Stimulated activated CD8-positive, alpha-beta memory T cell treated with anti-CD3 and anti-CD28 coated beads, Interleukin-4, amount 100 ng/mL, for 24 hours (primary cell): Measurements from ENCODE around the gene MACROD2.

Experiments used
- DNase-seq: peaks from one replicate; pipeline ENCODE4 v3.0.0-alpha.2; 2020; ENCODE audit warnings: low read depth

The MACROD2 gene

DNA sequence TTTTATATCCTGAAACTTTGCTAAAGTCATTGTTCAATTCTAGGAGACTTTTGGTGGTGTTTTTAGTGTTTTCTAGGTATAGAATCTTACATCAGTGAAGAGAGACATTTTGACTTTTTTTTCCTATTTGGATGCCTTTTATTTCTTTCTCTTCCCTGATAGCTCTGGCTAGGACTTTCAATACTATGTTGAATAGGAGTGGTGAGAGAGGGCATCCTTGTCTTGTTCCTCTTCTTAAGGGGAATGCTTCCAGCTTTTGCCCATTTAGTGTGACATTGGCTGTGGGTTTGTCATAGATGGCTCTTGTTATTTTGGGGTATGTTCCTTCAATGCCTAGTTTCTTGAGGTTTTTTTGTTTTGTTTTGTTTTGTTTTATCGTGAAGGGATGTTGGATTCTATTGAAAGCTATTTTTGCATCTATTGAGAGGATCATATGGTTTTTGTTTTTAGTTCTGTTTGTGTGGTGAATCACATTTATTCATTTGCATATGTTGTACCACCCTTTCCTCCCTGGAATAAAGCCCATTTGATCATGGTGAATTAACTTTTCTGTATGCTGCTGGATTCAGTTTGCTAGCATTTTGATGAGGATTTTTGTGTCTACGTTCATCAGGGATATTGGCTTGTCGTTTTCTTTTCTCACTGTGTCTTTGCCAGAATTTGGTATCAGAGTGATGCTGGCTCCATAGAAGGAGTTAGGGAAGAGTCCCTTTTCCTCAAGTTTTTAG, 882.1 kb downstream of the MACROD2 start:
- no peak for DNase-seq

DNA sequence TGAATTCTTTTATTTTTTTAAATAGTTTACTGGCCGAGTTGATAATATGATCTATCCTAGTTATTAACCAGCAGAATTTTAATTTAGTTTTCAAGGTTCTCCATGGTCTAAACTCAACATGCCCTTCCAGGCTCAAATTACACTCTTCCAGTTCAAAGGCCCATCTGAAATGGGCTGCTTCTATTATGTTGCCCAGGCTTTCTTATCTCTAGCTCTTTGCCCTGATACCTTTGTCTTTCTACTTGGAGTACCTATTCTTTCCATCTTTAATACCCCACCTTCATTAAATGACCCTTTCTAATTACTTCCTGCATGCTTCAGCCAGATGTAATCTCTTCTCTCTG, 883.3 kb downstream of the MACROD2 start:
- DNase-seq = no peak

DNA sequence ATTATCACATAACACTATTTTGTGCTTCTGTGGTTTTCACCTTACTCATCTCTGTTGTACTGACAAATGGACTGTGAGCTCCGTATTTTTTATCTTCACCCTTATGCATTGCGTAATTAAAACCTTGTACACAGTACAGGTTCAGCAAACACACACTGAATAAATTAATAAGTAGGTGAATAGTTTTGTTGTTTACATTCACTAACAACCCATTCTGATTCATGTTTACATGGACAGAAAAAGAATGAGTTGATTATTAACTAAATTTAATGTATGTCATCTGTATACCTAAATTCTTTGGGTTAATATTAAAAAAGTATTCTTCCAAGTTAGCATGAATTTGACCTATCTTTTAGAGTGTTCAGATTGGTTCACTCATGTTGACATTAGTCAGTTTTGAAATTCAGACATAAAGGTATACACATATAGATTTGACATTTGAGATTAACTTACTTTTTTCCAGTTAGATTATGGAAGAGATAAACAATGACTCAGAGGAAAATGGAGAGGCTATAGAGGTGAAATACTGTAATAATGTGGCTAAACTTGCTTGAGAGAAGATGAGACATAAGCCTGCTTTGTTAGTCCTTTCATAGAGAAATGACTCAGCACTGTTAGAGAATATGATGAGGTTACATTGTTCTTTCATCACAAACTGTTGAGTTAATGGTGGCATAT, 883.8 kb downstream of the MACROD2 start:
- no peak for DNase-seq

DNA sequence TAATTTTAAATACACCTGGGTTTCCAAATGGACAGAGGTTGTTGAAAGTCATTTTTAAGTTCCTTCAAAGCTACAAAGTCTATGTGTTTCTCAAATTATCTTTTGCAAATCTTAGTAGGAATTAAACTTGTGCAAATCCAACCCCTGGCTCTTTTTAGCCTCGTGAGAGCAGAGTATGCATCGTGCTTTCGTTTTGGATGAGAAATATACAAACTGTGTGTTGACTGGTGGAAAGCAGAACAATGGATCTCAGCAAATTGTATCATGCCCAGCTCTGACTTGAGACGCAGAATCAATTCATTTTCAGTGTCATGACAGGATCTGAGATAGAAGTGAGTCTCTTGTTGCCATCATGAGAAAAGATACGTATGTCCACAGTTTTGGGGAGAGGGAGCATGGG, 884.5 kb downstream of the MACROD2 start:
- no peak for DNase-seq

DNA sequence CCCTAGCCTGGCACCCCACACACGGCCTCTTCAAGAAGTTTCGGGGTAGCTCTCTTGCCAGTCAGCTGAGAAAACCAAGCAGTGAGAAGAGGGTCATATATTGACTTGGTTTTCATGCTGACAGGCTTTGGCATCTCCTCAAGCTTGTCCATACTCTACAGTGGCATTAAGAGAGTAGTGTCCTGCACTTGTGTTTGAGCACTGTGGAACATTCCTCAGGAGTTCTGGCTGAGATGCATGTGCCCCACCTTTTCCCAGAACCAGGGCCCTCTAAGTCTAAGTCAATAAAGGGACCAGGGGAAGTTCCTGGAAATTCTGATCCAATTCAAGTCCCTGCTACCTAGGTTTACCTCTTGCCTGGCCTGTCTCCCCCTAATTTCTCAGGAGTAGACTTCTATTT, 886.2 kb downstream of the MACROD2 start:
- DNase-seq = no peak

DNA sequence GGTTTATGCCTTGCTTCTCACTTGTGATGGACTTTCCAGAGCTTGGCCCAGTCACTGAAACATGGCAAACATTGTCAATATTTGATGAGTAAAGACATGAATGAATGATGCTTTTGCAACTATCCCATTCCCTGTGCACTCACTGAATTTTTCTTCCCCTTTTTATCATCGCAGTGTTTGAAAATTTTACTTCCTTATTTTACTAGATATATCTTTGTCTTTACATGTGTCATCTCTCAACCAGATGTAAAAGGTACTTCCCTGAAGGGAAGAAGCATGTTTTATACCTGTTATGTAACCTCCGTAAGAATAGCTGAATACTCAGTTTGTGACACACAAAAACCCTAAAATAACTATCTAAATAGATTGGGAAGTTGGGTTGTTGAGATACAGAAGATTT, 886.8 kb downstream of the MACROD2 start:
- no peak for DNase-seq

DNA sequence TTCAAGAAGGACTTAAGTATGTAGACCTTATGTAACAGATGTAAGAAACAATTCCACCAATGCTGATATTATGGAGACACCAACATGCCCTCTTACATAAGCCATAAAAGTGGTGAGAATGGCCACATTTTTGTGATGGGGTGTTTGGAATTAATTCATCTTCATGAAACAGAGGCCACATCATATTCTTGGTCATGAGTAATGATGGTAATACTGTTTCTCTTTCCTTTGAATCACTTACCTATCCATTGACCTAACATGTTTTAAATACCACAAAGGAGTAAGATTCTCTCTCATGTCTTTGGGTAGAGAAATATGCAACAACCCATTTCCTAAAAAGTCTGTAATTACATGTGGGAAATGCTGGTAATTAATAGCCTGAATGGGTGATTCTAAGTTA, 887.5 kb downstream of the MACROD2 start:
- DNase-seq = no peak

DNA sequence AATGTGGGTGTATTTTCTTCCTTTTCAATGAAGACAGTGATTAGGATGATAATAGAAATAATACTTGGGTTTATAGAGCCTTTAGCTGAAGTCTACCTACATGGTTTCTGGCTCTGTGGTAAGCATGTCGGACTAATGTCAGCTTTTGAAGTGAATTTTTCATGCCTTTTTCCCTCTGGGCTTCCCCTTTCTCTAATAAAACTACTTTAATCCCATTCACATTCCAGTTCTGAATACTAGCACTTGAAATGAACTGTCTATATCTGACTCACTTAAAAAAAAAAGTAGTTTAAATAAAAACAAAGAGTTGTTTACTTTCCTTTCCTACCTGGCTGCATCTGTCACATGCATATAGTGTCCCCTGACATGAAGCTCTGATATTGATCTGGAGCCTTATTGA, 888.0 kb downstream of the MACROD2 start:
- DNase-seq = no peak

DNA sequence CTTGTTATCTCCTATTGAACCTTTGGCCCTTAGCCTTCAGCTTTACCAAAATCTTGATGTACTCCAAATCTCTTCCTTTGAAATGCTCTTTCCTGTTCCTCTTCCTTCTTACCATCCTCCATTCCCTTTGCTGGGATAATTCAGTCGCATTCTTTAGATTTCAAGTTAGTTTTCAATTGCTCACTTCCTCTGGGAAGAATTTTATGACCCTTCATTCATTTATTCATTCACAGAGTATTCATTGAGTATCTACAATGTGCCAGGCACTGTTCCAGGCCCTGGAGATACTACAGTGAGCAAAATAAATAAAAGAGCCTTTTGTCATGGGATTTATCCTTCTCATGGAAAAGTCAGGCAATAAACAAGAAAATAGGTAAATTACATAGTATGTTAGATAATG, 890.3 kb downstream of the MACROD2 start:
- no peak for DNase-seq

DNA sequence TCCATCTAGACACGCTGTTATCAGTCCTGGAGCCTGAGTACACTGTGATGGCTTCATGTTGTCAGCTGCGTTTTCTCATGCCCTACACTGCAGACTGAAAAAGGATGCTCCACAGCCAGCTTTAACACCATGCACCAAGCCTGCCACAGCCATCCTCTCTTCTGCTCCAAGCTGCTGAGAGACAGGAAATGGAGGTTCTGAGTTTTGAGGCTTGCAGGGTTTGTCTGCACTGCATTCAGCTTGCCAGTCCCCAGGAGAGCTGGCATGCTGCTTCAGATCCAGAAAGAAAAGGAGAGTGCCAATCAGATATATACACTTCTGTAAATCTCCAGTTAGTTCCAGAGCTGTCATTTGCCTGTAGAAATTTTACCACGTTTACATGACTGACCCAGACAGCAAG, 892.8 kb downstream of the MACROD2 start:
- DNase-seq = no peak

DNA sequence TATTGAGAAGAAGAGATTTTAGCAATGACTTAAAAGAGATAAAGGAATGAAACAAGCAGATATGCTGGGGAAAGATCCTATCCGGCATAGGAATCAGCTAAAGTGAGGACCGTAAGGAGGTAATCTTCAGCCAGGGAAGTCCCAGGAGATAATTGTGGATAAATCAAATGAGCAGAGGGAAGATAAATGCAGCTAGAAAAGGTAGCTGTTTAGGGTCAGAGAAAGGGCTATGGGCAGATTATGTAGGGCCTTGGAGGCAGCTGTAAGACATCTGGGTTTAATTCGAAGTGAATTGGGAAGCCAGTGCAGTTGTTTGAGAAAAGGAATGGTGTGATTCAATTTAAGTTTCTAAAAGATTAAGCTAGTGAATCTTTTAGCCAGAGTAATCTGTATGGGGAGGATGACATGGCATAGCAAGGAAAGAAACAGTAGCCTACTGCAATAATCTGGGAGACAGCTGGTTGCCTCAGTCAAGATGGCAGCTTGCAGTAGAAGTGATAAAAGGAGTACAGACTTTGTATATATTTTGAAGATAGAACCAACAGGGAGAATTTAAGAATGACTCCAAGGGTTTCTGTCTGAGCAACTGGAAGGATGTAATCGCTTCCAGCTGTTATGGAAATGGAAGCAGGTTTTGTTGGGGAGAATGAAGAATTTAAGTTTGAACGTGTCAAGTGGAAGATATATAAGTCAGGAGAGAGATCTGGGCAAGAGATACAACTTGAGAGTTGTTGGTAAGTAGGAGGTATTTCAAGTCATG, 894.4 kb downstream of the MACROD2 start:
- no peak for DNase-seq

DNA sequence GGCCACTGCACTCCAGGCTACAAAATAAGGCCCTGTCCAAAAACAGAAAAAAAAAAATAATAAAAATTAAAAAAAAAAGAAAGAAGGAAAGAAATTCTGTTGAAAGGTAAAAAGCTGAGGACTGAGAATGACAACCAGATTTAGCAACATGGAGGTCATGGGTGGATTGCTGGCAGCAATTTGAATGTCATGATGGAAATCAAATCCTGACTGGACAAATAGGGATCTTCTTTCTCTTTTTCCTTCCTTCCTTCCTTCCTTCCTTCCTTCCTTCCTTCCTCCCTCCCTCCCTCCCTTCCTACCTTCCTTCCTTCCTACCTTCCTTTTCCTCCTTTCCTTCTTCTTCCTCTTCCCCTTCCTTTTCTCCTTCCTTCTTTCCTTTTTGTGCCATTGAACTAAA, 895.4 kb downstream of the MACROD2 start:
- DNase-seq = no peak

DNA sequence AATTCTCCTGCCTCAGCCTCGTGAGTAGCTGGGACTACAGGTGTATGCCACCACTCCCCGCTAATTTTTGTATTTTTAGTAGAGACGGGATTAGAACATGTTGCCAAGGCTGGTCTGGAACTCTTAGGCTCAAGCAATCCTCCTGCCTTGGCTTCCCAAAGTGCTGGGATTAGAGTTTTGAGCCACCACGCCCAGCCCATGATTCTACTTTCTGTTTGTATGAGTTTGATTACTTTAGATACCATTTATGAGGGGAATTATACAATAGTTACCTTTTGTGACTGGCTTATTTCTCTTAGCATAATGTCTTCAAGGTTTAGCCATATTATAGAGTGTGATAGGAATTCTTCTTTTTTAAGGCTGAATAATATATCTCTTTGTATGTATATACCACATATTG, 897.5 kb downstream of the MACROD2 start:
- no peak for DNase-seq

DNA sequence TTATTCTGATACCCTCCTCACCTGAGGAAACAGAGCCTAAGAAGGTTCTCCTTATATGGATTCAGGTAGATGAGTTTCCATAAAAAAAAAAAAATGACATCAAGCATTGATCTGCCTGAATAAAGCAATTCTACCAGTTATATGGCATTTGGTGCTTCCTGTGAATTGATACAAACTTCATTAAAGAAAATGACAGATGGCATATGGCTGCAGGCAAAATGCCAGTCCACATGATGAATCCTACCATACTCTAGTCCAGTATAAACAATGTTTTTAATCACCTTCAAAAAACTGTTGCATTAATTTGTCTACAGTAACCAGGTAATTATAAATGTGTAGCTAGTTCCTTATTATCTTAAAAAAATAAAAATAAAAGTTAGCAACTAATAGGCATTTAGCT, 901.3 kb downstream of the MACROD2 start:
- no peak for DNase-seq

DNA sequence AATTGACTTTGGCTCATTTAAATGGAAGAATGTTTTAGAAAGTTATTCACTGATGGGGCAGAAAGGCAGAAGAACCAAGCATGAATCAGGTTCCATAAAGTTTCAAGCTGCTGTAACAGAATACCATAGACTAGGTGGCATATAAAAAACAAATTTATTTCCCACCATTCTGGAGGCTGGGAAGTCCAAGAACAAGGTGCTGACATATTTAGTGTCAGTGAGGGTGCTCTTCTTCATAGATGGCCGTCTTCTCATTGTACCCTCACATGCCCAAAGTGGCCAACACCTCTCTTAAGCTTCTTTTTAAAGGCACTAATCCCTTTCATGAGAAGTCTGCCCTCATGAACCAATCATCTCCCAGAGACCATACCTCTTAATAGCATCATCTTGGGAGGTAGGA, 902.3 kb downstream of the MACROD2 start:
- no peak for DNase-seq

DNA sequence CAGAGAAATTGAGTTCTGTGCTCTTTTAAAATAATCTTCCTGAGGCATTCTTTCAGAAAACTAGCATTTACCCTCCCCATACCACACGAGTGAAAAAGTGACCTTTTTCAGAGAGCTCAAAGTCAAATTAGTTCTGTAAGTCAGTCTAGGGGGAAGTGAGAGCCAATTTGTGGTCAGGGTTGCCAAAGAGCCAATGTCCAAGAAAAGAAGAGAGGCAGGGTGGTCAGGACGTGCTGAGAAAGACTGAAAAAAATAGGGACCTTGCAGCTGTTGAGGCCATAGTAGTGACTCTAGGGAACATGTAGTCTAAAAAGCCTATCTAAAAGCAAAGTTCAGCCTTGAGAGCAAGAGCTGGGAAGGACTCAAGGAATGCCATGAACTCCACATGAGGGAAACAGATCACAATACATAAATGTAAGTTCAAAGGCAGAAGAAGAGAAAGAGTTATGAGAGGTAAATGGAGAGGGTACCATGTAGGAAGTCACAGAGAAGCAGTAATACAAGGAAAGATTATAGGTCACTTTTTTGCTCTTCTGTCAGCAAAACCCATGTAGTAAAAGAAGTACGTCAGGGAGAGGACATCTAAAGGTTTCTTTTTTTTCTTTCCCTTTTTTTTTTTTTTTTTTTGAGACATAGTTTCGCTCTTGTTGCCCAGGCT, 907.2 kb downstream of the MACROD2 start:
- no peak for DNase-seq

DNA sequence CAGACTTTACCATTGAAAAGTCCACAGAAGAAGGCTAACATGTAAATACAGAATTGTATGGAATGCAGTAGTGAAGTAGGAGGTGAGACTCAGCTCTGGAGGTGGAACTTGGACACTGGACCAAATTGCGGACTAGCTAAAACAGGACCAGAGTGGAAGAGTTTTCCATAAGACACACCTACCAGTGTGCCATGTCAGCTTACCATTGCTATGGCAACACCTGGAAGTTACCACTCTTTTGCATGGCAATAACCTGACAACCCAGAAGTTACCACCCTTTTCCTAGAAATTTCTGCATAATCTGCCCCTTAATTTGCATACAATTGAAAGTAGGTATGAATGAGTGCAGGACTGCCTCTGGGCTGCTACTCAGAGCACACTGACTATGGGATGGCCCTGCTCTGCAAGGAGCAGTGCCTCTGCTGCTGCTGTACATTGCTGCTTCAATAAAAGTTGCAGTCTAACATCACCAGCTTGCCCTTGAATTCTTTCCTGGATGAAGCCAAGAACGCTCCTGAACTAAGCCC, 911.7 kb downstream of the MACROD2 start:
- no peak for DNase-seq

DNA sequence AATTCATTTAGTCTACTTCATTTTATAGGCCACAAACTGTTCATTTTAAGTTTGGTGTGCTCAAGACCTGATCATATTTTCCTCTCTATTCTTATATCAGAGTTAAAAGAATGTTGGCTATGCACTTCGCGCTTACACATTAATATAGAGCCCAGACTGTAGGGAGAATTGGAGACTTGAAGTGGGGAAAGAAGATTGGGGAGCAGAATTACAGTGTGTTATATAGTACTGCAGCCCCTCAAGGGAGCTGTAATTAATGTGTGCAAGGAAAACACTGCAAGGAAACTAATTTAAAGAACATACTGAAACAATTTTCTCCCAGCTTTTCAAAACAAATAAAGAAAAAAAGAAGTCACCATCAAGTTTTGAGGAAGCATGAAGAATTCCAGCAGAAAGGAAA, 914.8 kb downstream of the MACROD2 start:
- DNase-seq = no peak

DNA sequence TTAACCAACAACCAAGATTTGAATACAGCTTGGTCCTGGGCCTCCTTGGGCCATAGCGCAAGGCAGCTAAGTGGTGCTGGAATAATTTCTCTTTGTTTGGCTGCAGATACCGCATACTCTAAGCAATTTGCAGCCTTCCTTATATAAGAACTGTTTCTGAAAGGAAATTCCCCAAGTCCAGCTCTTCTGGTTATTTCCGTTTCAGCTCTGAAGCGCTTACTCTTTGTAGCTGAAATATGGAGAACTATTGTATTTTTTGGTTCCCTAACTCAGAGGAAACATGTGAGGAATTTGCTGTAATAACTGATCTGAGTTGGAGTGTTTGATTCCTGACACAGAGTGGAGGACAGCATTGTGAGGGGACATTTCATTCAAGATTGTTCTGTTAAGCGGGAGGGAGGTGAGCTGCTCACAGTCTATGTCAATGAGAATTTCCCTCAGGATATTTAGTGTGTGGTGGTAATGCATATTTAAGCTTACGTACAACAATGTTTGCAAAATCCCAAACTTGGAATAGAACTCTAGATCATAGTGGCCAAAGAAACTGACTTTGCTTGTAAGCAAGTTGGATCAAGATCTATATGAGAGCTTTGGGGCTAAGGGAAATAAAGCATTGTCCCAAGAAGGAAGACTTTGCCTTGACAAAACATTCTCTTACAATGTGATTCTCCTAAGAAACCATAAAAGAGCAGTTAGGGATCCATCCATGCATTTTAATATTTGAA, 918.7 kb downstream of the MACROD2 start:
- DNase-seq = no peak

DNA sequence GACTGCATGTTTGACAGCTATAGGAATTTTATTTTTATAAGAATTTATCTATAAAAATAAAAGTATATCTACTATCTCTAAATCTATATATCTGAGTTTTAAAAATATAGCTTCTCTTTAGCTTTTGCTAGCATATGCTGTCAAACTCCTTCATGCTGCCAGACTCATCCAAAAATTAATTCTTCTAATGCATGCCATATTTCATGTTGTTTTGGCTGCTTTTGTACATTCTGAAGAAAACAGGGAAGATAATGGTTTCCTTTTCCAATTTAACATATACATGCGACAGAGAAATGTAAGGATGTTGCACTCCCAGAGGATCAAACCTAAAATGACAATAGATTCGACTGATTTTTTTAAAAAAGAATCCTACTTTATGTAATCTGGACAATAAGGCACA, 919.3 kb downstream of the MACROD2 start:
- DNase-seq = no peak

DNA sequence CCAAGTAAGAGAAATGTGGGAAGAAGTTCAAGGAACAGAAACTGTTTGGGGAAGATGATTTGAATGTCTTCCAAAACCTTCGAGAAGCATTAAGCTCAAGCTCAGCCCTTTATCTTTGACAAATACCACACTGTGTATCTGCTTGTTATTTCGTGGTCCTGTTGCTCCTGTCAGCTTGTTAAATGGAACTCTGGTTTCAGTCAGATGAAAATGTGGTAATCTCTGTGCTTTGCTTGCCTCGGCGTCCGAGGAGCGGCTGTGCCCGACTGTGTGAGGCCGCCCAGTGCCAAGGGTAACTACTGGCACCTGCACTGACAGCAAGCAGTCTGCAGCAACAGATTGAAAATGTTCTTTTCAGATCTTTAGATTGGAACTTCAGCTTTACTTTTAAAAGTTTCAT, 920.0 kb downstream of the MACROD2 start:
- DNase-seq = no peak

DNA sequence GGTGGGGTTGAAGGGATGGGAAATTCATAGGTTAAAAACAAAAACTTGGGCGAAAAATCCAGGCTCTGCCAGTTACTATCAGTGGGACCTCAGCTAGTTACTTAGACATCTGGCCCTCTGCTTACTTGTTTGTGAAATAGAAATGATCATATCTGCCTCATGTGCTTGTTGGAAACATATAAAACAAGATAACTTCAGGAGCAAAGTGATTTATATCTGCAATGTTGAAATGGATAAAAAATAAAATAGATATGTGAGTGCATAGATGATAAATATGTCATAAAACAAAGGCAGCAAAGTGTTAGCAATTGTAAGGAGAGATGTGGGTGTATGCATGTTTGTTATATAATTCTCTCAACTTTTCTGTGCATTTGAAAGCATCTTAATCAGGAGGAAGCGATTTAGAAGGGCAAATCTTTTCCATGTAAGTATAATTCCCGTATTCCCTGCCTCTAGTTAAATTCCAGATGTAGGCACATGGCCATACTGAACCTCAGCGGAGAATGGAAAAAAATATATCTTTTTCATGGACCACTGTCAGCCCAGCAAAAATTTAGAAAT, 921.1 kb downstream of the MACROD2 start:
- DNase-seq = no peak
